Spinal cord (tissue), 10 donors: Measurements from ENCODE around the gene ADGRB2. TPM values are rescaled to one million over a fixed set of nuclear protein-coding genes. Genes with fewer than 3 reads are reported as not detected.
A peak's percentile ranks its signal among the peaks of the same experiment; 100 is the strongest.

Experiments used
- DNase-seq, 6 donors: peaks; one replicate each; pipeline versions ENCODE4 v3.0.0 to v3.0.0-alpha.2; 2013 to 2015; ENCODE audit warnings: low spot score in 6 of 6, low read depth in 4 of 6
- H3K27ac ChIP-seq: one replicate; pipeline ENCODE4 v1.5.1; 2013; ENCODE audit warnings: low read depth, low read length, control low read depth
- H3K27me3 ChIP-seq: one replicate; pipeline ENCODE4 v1.6.1; 2013; ENCODE audit warnings: low read length; ENCODE audit not compliant: control insufficient read depth, insufficient read depth
- H3K36me3 ChIP-seq: one replicate; pipeline ENCODE4 v1.6.1; 2013; ENCODE audit warnings: low read length; ENCODE audit not compliant: control insufficient read depth, insufficient read depth
- H3K4me1 ChIP-seq: one replicate; pipeline ENCODE4 v1.6.1; 2013; ENCODE audit warnings: low read length; ENCODE audit not compliant: control insufficient read depth, insufficient read depth
- H3K4me3 ChIP-seq: one replicate; pipeline ENCODE4 v1.5.1; 2013; ENCODE audit warnings: low read depth, low read length, control low read depth
- H3K9me3 ChIP-seq: one replicate; pipeline ENCODE4 v1.6.1; 2013; ENCODE audit warnings: low read length; ENCODE audit not compliant: control insufficient read depth, insufficient read depth
- WGBS: methylation state at CpG from one replicate; pipeline ENCODE4 v1.1.5; 2013; ENCODE audit warnings: missing lambda C conversion rate; ENCODE audit not compliant: insufficient coverage; 5-methylcytosine and 5-hydroxymethylcytosine counted together
- polyA plus RNA-seq, 2 donors: library from polyadenylated mRNA; unstranded; fragments of 120-200 nt; gene quantifications; one replicate each; pipeline ENCODE4 v1.2.1, GENCODE V29; 2013; ENCODE audit not compliant: insufficient read length in 2 of 2
- total RNA-seq, 2 donors: library from RNA; depleted of rRNA in 1 of 2; stranded (reverse); fragments of 120-200 nt in 1 of 2; fragments of >200 nt in 1 of 2; gene quantifications; one replicate each; pipeline versions ENCODE4 v1.2.3 to v1.2.4, GENCODE V29; 2013 to 2014
- donor health status: healthy.

ADGRB2 gene
- total and polyA plus RNA-seq, 4 donors: 37.7 to 142 (median 89.5) TPM

DNA sequence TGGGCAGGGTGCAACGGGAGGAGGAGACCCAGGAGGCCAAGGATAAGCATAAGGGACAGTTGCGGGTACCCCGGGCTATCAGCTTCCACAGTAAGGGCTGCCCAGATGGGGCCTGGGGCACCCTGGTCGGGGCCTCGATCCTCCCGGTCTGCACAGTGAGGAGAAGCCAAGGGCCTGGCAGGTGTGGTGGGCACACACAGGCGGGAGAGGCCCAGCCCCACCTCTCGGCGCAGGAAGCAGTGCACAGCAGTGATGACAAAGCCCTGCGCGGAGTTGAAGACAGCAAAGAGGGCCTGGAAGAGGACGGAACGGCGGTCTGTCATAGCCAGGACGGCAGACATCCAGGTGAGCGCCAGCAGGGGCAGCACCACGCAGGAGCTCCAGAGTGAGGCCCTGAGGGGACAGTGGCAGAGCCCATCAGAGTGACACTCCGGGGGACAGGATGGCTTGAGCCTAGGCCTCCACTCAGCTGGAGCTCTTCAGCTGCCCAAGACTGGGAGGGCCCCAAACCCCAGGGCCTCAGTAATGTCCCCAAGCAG, 31.3 kb downstream of the ADGRB2 start:
- Histone ChIP-seq H3K4me3 (no peak overlapping the region), H3K27me3 (no peaks in the 10 kb centered on the region), H3K27ac (no peak overlapping the region), H3K4me1 (peaks cover 18% of the 10 kb centered on the region), H3K36me3 (peaks cover 96% of the 10 kb centered on the region), H3K9me3 (no peaks in the 10 kb centered on the region)
- no peak for DNase-seq
- WGBS: 83% methylated on average over 18 of the region's 18 CpGs

DNA sequence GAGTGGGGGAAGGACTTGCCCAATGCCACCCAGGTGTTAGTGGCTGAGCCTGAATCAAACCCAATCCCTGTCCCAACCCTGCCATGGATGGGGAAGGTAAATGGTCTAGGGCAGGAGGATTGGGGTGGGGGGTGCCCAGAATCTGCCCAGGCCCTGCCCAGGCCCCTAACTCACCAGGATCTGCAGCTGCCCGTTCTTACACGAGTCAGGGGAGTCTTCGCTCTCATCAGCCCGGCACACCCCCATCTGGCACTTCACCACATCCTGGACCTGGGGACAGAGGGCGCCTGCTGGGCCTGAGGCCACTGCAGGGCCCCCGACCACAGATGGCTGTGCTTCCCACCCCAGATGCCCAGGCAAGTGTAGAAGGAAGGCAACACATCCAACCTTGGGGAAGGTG, 31.8 kb downstream of the ADGRB2 start:
- Histone ChIP-seq H3K4me3 (no peak overlapping the region), H3K9me3 (no peaks in the 10 kb centered on the region), H3K27me3 (no peaks in the 10 kb centered on the region), H3K4me1 (peaks cover 18% of the 10 kb centered on the region), H3K27ac (no peak overlapping the region), H3K36me3 (peaks cover 96% of the 10 kb centered on the region)
- DNase-seq: no peak
- WGBS: 84% methylated on average over 6 of the region's 6 CpGs

DNA sequence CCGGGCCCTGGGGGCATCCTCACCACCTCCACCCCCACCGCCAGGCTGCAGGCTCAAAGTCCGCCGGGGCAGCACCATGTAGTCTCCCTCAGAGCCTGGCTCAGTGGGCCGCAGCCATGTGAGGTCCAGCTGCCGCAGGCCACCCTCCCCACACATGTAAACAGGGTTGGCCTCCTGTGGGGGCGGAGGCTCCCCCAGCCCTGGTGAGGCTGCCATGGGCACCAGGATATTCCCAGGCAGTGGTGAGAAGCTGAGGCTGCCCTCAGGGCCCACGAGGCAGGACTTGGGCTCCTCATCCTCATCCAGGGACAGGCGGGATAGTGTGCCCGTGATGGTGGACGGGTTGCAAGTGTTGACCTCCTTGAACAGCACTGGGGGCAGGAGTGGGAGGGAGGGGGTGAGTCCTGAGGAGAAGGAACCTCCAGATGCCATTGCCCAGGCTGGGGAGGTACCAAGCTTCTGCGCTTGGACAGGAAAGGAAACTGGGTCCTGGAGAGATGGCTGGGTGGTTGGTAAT, 33.0 kb downstream of the ADGRB2 start:
- Histone ChIP-seq H3K36me3 (peaks cover 96% of the 10 kb centered on the region), H3K4me1 (peaks cover 21% of the 10 kb centered on the region), H3K27me3 (no peaks in the 10 kb centered on the region), H3K9me3 (no peaks in the 10 kb centered on the region), H3K27ac (no peak overlapping the region), H3K4me3 (no peak overlapping the region)
- WGBS: 91% methylated on average over 11 of the region's 12 CpGs
- DNase-seq: no peak

DNA sequence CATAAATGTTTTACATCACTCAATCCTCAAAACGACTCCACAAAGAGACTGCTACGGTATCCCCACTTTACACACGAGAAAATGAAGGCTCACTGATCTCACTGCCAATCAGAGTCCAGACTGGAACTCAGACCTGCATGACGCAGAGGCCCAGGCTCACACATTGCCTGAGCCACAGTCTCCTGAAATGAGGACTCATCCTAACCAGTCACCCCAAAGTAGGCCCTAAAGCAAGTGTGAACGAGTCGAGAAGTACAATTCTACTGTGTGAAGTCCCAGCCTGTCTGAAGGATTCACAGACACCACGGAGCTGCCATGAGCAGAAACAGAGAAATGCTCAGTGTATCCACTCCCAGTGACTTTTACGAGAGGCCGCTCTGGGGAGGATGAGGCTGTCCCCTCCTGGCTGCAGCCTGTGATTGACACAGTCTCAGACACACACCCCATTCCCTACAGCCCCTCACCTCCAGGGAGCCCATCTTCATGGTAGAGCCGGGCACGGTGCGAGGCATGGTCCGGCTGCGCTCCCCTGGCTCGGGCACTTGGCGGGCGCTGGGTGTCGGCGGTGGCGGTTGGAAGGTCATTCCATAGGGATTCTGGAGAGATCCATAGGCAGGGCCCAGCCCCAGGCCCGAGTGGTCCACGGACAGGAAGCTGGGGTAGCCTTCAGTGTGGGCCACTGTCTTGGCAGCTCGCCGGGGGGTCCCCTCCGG, 33.6 kb downstream of the ADGRB2 start:
- H3K27ac ChIP-seq: no peak overlapping the region
- peaks cover 28% of the 10 kb centered on the region for H3K4me1 ChIP-seq
- H3K36me3 ChIP-seq: peaks cover 96% of the 10 kb centered on the region
- H3K4me3 ChIP-seq: no peak overlapping the region
- DNase-seq: no peak
- no peaks in the 10 kb centered on the region for H3K9me3 ChIP-seq
- WGBS: 88% methylated on average over 25 of the region's 25 CpGs
- H3K27me3 ChIP-seq: no peaks in the 10 kb centered on the region

DNA sequence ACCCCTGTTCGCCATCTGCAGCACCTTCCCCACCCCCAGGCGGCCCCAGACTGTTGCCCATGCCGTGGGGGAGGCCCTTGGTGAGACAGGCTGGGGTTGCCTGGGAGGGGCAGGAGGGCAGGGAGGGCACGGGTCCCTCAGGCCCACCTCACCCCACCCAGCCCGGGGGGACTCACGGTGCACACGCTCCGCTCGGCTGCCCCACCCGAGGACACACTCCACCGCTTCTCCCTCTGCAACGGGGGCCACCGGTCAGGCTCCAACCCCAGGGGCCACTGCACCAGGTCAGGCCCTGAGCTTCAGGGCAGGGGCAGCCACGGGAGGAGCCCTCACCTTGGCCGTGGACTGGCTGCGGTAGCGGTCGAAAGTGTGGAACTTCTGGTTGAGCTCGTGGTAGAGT, 36.3 kb downstream of the ADGRB2 start:
- Histone ChIP-seq H3K9me3 (no peaks in the 10 kb centered on the region), H3K4me3 (no peak overlapping the region), H3K4me1 (peaks cover 31% of the 10 kb centered on the region), H3K27me3 (no peaks in the 10 kb centered on the region), H3K27ac (no peak overlapping the region), H3K36me3 (peaks cover 86% of the 10 kb centered on the region)
- DNase-seq: no peak
- 93% methylated on average over 15 of the region's 19 CpGs for WGBS

DNA sequence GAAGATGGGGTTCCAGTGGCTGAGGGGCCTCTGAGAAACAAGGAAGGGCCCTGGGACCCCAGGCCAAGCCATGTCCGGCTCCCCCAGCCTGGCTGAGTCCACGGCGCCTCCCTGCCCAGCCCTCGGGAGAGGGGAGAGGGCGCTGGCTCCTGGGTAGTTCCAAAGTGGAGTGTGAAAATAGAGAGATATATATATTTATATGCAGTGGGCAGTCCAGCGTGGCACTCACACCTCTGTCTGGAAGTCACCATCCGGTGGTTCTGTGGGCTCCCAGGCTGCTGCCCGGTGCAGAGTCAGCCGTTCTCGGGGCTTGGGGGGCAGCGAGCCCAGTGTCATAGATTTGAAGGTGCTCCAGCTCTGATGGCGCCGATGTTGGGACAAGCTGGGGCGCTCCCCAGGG, 36.9 kb downstream of the ADGRB2 start:
- Histone ChIP-seq H3K4me3 (no peak overlapping the region), H3K9me3 (no peaks in the 10 kb centered on the region), H3K27ac (no peak overlapping the region), H3K36me3 (peaks cover 79% of the 10 kb centered on the region), H3K27me3 (no peaks in the 10 kb centered on the region), H3K4me1 (peaks cover 28% of the 10 kb centered on the region)
- DNase-seq: no peak
- WGBS: 90% methylated on average over 8 of the region's 14 CpGs

DNA sequence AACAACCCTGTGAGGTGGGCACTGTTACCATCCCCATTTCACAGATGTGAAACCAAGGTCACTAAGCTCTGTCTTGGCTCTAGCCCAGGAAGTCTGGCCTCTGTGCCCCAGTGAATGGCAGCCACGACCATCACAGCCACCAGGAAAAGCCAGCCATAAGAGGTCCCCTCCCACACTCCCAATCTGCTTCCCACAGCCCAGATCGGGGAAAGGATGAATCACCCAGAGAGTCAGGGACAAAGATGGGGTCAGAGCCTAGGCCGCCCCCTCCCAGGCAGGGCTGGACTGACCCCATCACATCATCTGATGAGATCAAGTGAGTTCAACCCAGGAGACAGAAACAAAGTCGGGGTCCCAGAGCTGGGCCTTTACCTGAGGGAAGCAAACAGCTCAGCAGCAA, 37.4 kb downstream of the ADGRB2 start:
- Histone ChIP-seq H3K4me1 (peaks cover 28% of the 10 kb centered on the region), H3K36me3 (peaks cover 74% of the 10 kb centered on the region), H3K27me3 (no peaks in the 10 kb centered on the region), H3K27ac (no peak overlapping the region), H3K4me3 (no peak overlapping the region), H3K9me3 (no peaks in the 10 kb centered on the region)
- DNase-seq: no peak
- 70% methylated on average over 3 of the region's 4 CpGs for WGBS

DNA sequence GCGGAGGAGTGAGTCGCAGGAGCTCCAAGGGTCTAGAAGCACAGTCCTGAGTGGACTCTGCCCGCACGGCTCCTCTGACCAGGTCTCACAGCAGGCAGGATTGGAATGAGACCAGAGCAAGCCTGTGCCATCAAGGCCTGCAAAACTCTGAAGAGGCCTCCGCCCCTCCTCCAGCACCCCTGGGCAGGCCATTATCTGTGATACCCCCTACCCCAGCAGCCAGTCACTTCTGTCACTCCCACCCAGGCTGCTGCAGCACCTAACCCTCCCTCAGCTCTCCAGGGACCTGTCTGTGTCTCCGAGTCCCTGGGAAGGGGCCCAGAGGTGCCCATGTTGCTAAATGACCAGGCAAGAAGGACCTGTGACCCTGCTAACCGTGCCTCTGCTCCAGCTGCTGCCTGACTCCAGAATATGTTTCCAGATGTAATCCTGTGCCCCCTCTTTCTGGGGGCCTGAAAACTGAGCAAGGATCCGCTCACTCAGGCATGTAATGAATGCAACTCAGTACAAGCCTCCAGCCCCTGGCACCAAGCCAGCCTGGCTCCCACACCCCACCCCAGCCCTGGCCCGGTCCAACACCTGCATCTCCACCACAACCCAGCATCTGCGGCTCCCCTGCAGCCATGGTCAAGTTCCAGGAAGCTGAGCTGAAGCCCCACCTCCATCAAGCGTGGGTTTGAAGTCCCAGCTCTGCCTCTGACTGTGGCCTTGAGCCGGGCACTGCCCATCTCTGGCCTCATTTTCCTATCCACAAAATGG, 38.2 kb downstream of the ADGRB2 start:
- H3K36me3 ChIP-seq: peaks cover 67% of the 10 kb centered on the region
- peak in 2 of 6 donors; percentile 34 to 38 for DNase-seq
- H3K4me1 ChIP-seq: peaks cover 28% of the 10 kb centered on the region
- 73% methylated on average over 9 of the region's 12 CpGs for WGBS
- H3K4me3 ChIP-seq: no peak overlapping the region
- H3K27ac ChIP-seq: no peak overlapping the region
- H3K9me3 ChIP-seq: no peaks in the 10 kb centered on the region
- no peaks in the 10 kb centered on the region for H3K27me3 ChIP-seq

DNA sequence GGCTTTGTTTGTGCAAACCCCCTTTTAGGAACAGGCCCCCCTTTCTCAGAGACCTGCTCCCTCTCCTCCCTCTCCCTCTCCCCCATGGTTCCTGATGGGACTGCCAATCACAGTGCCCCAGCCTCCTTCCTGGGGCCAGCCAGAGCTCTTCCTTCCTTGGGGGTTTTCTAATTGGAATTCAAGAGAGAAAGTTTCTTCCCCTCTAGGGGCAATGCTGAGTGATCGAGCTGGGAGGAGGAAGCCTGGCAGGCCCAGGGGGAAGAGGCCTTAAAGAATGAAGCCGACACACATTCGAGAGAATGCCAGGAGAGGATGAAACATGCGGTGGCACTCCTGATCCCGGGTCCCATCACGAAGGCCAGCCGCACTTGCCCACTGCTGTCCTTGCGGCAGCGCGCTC, 39.0 kb downstream of the ADGRB2 start:
- H3K27me3 ChIP-seq: no peaks in the 10 kb centered on the region
- H3K4me3 ChIP-seq: no peak overlapping the region
- H3K9me3 ChIP-seq: no peaks in the 10 kb centered on the region
- DNase-seq: no peak
- peaks cover 59% of the 10 kb centered on the region for H3K36me3 ChIP-seq
- WGBS: 60% methylated on average over 9 of the region's 10 CpGs
- no peak overlapping the region for H3K27ac ChIP-seq
- H3K4me1 ChIP-seq: peaks cover 28% of the 10 kb centered on the region
